ENCODE results near the gene ANAPC16. TPM values are rescaled to one million over a fixed set of nuclear protein-coding genes. Genes with fewer than 3 reads are reported as not detected.
"Not testable (repeated sequence)": the region's sequence is repeated elsewhere in the genome, so short reads cannot be mapped to it uniquely, and the experiment has no call there.

ANAPC16 gene
- total and polyA plus RNA-seq, 5 experiments from 2014 or later = 121 to 453 (median 419) TPM

DNA sequence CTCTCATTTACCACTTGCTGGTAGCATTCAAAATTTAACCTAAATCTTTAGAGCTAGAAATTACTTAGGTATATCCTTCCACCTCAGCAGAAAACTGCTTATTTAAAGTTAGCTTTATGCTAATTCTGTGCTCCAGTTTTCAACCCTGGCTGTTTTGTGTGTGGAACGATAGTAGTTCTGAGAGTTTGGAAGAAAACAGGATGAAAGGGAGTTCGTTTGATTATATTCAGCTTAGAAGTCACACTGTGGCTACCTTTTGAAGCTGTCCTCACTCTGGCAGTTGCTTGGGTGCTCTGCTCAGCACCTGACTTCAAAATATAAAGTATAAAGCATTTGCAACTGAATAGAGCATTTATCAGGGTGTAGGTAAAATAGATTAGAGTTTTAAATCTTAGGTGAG is 2.9 kb downstream of the ANAPC16 start:
- ATAC-seq (peak in 1 of 2 donors; percentile 22), DNase-seq (peak in 4 of 10 donors; percentile 23 to 44 (median 34))
- Mint-ChIP-seq H3K36me3 (peaks cover 0 to 30% (median 6%) of the 10 kb centered on the region in 3 donors), H3K27me3 (no peaks in the 10 kb centered on the region), H3K9me3 (no peaks in the 10 kb centered on the region), H3K27ac (peak overlapping the region; percentile 82 to 99 (median 93)), H3K4me1 (peaks cover 15 to 68% (median 57%) of the 10 kb centered on the region in 4 donors), H3K4me3 (peak overlapping the region; percentile 64 to 100 (median 83))
- POLR2A ChIA-PET = interaction anchor here (0.6 to 2.3 kb wide), 20 partner anchors 10 to 160 kb away, joined by 3 to 10 read pairs (median 3); partner anchors contain the start of genes DDIT4 and SPOCK2

DNA sequence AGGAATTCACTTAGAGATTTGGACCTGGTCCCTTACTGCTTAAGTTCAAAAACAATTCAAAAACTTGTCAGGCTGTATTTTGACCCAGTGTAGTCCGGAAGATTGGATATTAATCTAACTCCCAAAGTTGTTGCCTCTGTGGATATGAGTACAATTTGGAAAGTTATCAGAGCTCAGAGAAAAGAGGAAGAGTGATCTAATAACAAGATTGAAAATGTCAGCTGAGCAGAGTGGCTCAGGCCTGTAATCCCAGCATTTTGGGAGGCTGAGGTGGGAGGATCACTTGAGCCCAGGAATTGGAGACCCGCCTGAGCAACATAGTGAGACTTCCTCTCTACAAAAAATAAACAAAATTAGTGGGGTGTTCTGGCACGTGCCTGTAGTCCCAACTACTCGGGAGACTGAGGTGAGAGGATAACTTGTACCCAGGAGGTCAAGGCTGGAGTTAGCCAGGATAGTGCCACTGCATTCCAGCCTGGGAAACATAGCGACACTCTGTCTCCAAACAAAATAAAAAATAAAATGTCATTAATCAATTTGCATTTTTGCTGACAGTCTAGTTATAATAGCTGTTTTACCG is 3.5 kb downstream of the ANAPC16 start:
- no peak for ATAC-seq
- peak overlapping the region; percentile 82 to 99 (median 93) for H3K27ac Mint-ChIP-seq
- no peaks in the 10 kb centered on the region for H3K9me3 Mint-ChIP-seq
- H3K4me3 Mint-ChIP-seq = peak overlapping the region; percentile 64 to 100 (median 83)
- no peak for DNase-seq
- peaks cover 0 to 36% (median 11%) of the 10 kb centered on the region in 3 donors for H3K36me3 Mint-ChIP-seq
- H3K27me3 Mint-ChIP-seq = no peaks in the 10 kb centered on the region
- H3K4me1 Mint-ChIP-seq = peaks cover 17 to 72% (median 60%) of the 10 kb centered on the region in 4 donors
- POLR2A ChIA-PET = interaction anchor here (0.5 to 2.3 kb wide), 19 partner anchors 11 to 151 kb away, joined by 3 to 10 read pairs (median 4); partner anchors contain the start of gene SPOCK2

DNA sequence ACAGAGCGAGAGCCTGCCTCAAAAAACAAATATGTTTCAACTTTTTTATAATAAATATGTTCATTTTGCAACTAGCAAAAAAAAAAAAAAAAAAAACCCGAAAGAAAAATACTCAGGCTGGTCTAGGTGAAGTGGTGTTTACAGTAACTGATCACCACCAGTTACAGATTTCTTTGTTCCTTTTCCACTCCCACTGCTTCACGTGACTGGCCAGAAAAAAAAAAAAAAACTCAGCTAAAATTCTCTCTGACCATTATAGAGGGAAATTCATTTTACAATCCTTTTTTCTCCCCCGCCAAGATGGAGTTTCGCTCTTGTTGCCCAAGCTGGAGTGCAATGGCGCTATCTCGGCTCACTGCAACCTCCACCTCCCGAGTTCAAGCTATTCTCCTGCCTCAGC is 4.8 kb downstream of the ANAPC16 start:
- POLR2A ChIA-PET = interaction anchor here (0.6 to 2.2 kb wide), 9 partner anchors 9 to 504 kb away, joined by 3 to 9 read pairs (median 4); no protein-coding TSS in a partner anchor
- Mint-ChIP-seq H3K27ac (peak overlapping the region in 8 of 10 donors; percentile 25 to 99 (median 74)), H3K4me3 (peak overlapping the region in 5 of 10 donors; percentile 10 to 44 (median 40)), H3K27me3 (no peaks in the 10 kb centered on the region), H3K9me3 (no peaks in the 10 kb centered on the region), H3K36me3 (peaks cover 0 to 44% (median 11%) of the 10 kb centered on the region in 3 donors), H3K4me1 (peaks cover 15 to 68% (median 55%) of the 10 kb centered on the region in 4 donors)
- DNase-seq (no peak), ATAC-seq (no peak)

DNA sequence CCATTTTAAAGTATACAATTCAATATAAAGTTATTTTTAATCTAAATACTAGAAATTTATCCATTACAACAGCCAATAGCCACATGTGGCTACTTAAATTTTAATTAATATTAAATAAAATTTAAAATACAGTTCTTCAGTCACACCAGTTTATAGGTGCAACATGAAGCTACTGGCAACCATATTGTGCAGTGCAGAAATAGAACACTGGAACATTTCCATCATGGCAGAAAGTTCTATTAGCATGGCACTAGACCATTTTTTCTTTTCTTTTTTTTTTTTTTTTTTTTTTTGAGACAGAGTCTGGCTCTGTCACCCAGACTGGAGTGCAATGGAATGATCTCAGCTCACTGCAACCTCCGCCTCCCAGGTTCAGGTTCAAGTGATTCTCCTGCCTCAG is 5.5 kb downstream of the ANAPC16 start:
- no peak for ATAC-seq
- peaks cover 13 to 67% (median 54%) of the 10 kb centered on the region in 4 donors for H3K4me1 Mint-ChIP-seq
- H3K4me3 Mint-ChIP-seq = no peak overlapping the region
- no peak for DNase-seq
- peaks cover 0 to 46% (median 11%) of the 10 kb centered on the region in 3 donors for H3K36me3 Mint-ChIP-seq
- no peaks in the 10 kb centered on the region for H3K9me3 Mint-ChIP-seq
- no peaks in the 10 kb centered on the region for H3K27me3 Mint-ChIP-seq
- POLR2A ChIA-PET = interaction anchor here (0.6 to 2.2 kb wide), 7 partner anchors 58 to 504 kb away, joined by 3 to 9 read pairs (median 3); no protein-coding TSS in a partner anchor
- H3K27ac Mint-ChIP-seq = no peak overlapping the region

DNA sequence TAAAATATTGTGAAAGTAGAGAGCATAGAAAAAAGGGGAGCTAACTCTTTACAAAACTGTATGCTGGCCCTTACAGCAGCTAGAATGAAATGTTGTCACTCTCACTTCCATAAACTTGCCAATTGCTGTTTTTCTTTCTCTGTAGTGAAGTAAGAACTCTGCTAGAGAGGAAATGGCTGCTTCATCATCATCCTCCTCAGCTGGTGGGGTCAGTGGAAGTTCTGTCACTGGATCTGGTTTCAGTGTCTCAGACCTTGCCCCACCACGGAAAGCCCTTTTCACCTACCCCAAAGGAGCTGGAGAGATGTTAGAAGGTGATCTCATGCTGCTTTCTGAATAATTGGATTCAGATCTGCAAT is 7.9 kb downstream of the ANAPC16 start:
- peaks cover 20 to 66% (median 60%) of the 10 kb centered on the region in 4 donors for H3K4me1 Mint-ChIP-seq
- peak overlapping the region in 8 of 10 donors; percentile 24 to 69 (median 55) for H3K4me3 Mint-ChIP-seq
- peak overlapping the region; percentile 48 to 91 (median 81) for H3K27ac Mint-ChIP-seq
- H3K36me3 Mint-ChIP-seq = peaks cover 0 to 64% (median 12%) of the 10 kb centered on the region in 3 donors
- H3K27me3 Mint-ChIP-seq = no peaks in the 10 kb centered on the region
- DNase-seq = no peak
- POLR2A ChIA-PET = interaction anchor here (0.7 to 1.6 kb wide), 8 partner anchors 12 to 142 kb away, joined by 3 to 10 read pairs (median 4); no protein-coding TSS in a partner anchor
- ATAC-seq = no peak
- no peaks in the 10 kb centered on the region for H3K9me3 Mint-ChIP-seq

DNA sequence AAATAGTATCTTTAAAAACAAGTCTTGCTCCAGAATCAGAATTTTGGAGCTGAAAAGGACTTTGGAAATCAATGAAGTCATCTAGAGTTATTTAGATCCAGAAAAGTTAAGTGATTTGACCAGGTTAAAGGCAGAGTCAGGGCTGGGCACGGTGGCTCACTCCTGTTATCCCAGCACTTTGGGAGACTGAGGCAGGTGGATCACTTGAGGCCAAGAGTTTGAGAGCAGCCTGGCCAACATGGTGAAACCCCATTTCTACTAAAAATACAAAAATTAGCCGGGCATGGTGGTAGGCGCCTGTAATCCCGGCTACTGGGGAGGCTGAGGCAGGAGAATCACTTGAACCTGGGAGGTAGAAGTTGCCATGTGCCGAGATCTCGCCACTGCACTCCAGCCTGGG is 8.4 kb downstream of the ANAPC16 start:
- H3K27me3 Mint-ChIP-seq, DNase-seq, ATAC-seq, H3K9me3 Mint-ChIP-seq: not testable (repeated sequence)
- Mint-ChIP-seq H3K36me3 (peaks cover 0 to 62% (median 12%) of the 10 kb centered on the region in 3 donors), H3K4me1 (peaks cover 17 to 64% (median 60%) of the 10 kb centered on the region in 4 donors), H3K27ac (peak overlapping the region in 8 of 10 donors; percentile 14 to 87 (median 65)), H3K4me3 (peak overlapping the region in 6 of 10 donors; percentile 1 to 69 (median 25))
- POLR2A ChIA-PET = interaction anchor here (0.7 to 1.6 kb wide), 6 partner anchors 12 to 143 kb away, joined by 3 to 6 read pairs (median 3); no protein-coding TSS in a partner anchor

DNA sequence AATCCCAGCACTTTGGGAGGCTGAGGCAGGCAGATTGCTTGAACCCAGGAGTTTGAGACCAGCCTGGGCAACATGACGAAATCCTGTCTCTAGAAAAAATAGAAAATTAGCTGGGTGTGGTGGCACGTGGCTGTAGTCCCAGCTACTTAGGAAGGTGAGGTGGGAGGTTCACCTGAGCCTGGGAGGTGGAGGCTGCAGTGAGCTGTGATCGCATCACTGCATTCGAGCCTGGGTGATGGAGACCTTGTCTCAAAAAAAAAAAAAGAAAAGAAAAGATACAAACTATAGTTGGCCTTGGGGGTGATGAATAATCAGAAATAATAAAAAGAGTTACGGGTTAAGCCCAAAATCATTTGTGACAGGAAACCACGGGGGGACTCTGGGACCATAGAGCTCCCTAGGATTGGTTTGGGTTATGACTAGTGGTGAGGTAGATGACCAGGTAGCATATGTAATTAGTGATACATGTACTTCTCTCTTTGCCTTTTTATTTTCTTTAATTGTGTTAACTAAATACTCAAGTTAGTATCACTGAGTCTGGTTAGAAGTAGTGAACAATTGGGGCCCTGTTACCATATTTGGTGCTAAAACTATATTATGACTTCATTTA is 10.7 kb downstream of the ANAPC16 start:
- POLR2A ChIA-PET = interaction anchor here (0.6 to 2.7 kb wide), 6 partner anchors 11 to 138 kb away, joined by 3 to 17 read pairs (median 5); partner anchors contain the start of genes ANAPC16, ASCC1 and SPOCK2
- peaks cover 4 to 66% (median 17%) of the 10 kb centered on the region in 3 donors for H3K36me3 Mint-ChIP-seq
- no peaks in the 10 kb centered on the region for H3K27me3 Mint-ChIP-seq
- H3K4me3 Mint-ChIP-seq = peak overlapping the region in 7 of 10 donors; percentile 14 to 77 (median 39)
- peak overlapping the region; percentile 7 to 87 (median 65) for H3K27ac Mint-ChIP-seq
- DNase-seq (no peak), ATAC-seq (no peak)
- no peaks in the 10 kb centered on the region for H3K9me3 Mint-ChIP-seq
- H3K4me1 Mint-ChIP-seq = peaks cover 24 to 68% (median 67%) of the 10 kb centered on the region in 4 donors

DNA sequence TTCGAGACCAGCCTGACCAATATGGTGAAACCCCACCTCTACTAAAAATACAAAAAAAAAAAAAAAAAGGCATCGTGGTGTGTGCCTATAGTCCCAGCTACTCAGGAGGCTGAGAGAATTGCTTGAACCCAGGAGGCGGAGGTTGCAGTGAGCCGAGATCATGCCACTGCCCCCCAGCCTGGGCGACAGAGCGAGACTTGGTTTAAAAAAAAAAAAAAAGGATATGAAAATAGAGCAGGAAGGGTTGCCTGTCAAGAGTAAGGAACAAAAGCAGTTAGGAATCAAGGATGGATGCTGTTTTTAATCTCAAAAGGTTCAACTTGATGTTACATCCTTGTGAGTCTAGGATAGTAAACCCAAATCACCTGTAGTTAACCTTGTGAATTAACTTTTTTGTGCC is 12.0 kb downstream of the ANAPC16 start:
- POLR2A ChIA-PET = no interaction called here
- H3K4me3 Mint-ChIP-seq = peak overlapping the region in 3 of 10 donors; percentile 6 to 41 (median 11)
- no peaks in the 10 kb centered on the region for H3K9me3 Mint-ChIP-seq
- peaks cover 24 to 63% (median 62%) of the 10 kb centered on the region in 4 donors for H3K4me1 Mint-ChIP-seq
- DNase-seq = no peak
- no peaks in the 10 kb centered on the region for H3K27me3 Mint-ChIP-seq
- H3K27ac Mint-ChIP-seq = peak overlapping the region in 8 of 10 donors; percentile 20 to 87 (median 63)
- no peak for ATAC-seq
- peaks cover 4 to 73% (median 16%) of the 10 kb centered on the region in 3 donors for H3K36me3 Mint-ChIP-seq

DNA sequence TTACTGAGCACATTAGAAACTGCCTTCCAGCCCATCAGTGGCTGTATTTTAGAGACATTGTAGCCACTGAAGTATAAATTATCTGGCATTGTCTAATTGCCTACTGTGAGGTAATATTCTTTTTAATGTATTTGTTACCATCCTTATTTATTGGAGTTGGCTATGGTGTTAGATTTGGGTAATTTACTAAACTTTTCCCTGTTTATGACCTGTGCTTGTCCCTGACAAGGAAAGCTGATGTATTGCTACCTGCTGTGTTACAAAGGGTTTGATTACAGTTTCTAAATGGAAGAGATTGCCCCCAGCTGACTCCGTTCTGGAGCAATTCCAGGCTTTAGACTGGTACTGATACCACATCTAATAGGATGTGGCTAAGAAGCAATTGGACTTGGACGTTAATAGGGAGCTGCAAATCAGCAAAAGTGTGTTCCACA is 12.5 kb downstream of the ANAPC16 start:
- peak overlapping the region in 9 of 10 donors; percentile 28 to 92 (median 71) for H3K27ac Mint-ChIP-seq

DNA sequence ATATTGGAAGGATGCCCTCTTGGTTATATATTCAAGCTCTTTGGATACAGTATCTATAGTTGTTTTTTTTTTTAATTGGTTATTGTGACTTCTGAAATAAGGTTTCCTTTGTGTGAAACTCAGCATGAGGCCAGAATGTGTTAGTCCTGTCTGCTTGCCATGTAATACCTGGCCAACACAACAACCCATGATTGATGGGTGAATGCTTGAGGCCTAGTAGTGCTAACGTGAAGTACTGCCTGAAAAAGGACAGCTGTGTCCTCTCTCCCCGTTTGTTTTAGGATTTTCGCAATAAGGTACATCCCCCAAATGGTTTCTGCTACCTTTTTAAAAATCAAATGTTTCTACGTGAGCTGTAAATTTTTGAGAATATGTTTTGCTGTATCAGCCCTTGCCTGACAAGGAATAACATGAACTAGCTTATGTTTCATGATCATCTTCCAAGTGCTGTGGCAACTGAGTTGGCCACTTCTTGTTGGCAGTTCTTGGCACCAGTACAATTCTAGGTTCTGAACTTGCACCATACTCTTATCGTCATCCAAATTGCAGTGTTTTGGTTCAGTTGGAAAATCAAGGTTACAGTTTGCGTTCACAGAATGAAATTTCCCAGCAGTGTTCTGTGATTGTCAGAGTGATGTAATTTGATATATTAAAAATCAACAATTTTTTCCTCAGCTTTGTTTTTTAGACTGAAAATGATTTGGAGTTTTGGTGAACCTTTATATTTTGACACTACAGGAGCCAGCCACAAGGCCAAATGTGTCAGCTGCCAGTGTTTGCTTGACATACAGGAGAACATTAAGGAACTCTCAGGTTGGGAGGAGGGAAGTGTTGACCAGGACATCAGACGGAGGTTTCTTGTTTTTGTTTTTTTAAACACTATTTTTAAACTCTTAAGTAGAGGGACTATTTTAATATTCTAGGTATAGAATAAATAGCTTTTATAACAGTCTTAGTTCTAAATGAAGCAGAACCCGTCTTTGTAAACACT is 13.7 kb downstream of the ANAPC16 start:
- Mint-ChIP-seq H3K27ac (peak overlapping the region; percentile 30 to 88 (median 66)), H3K36me3 (peaks cover 4 to 76% (median 15%) of the 10 kb centered on the region in 3 donors), H3K4me3 (peak overlapping the region in 6 of 10 donors; percentile 7 to 69 (median 45)), H3K9me3 (no peaks in the 10 kb centered on the region), H3K4me1 (peaks cover 18 to 51% (median 47%) of the 10 kb centered on the region in 4 donors), H3K27me3 (no peaks in the 10 kb centered on the region)
- POLR2A ChIA-PET = interaction anchor here (0.6 to 1.7 kb wide), 9 partner anchors 9 to 333 kb away, joined by 3 to 4 read pairs (median 4); no protein-coding TSS in a partner anchor
- ATAC-seq = no peak
- no peak for DNase-seq

More for the DNA sequence above, 12.5 kb downstream of the ANAPC16 start:
- peaks cover 4 to 76% (median 20%) of the 10 kb centered on the region in 3 donors for H3K36me3 Mint-ChIP-seq
- H3K27me3 Mint-ChIP-seq = no peaks in the 10 kb centered on the region
- H3K4me3 Mint-ChIP-seq = peak overlapping the region in 8 of 10 donors; percentile 4 to 47 (median 20)
- DNase-seq (no peak), ATAC-seq (no peak)
- no peaks in the 10 kb centered on the region for H3K9me3 Mint-ChIP-seq
- H3K4me1 Mint-ChIP-seq = peaks cover 24 to 62% (median 59%) of the 10 kb centered on the region in 4 donors
- POLR2A ChIA-PET = interaction anchor here (1.0 kb wide), 1 partner anchor 83 kb away, joined by 4 read pairs; no protein-coding TSS in a partner anchor

DNA sequence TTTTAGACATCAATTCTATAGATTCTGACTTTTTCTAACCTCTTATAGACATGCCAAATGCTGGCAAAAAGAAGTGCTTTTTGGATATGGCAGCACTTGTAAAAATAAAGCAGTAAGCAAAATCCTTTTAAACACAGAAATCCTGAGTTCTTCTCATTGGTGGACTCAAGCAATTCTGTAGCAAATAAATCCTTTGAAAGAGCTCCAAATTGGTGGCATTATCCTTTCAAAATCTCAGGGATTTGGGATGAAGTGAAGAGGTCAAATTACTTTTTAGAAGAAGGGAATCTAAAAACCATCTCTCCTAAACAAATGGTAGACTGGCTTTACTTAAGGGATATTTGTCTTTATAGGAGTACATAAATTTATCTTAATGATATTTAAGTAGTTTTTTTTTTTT is 17.8 kb downstream of the ANAPC16 start:
- POLR2A ChIA-PET = interaction anchor here (0.7 kb wide), 1 partner anchor 239 kb away, joined by 3 read pairs; no protein-coding TSS in a partner anchor
- no peak overlapping the region for H3K4me3 Mint-ChIP-seq
- H3K36me3 Mint-ChIP-seq = peaks cover 4 to 78% (median 19%) of the 10 kb centered on the region in 3 donors

More for the DNA sequence above, 17.8 kb downstream of the ANAPC16 start:
- DNase-seq (no peak), ATAC-seq (no peak)
- no peaks in the 10 kb centered on the region for H3K27me3 Mint-ChIP-seq
- H3K9me3 Mint-ChIP-seq = no peaks in the 10 kb centered on the region
- H3K4me1 Mint-ChIP-seq = peaks cover 13 to 37% (median 34%) of the 10 kb centered on the region in 4 donors
- peak overlapping the region in 2 of 10 donors; percentile 12 to 20 for H3K27ac Mint-ChIP-seq

All from naive thymus-derived CD8-positive, alpha-beta T cell (primary cell).